ENCODE measurements around the gene NFKBIB.

Gene NFKBIB

DNA sequence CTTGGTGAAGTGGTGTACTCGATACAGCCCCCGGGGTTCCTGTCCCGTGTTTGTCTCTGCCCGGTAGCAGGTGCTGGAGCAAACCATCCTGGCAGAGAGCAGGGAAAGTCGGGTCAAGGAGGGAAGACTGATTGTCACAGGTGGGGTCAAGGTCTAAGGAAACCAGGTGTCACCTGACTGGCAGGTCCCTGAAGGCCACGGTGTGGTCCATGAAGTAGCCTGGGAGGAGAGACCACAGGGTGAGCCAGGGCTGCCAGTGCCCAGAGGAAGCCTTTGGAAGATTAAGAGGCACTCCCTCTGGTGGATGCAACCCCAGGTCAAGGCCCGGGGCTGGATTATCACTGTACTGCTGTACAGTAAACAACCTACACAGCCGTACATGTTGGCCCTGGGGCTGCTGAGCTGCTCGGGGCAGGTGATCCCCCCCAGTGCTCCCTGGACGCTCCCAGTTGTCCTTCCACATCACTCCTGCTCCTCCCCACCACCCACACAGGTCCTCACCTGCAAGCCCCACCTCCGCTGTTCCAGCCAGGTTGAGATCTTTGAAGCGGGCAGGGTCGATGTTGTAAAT, 18.2 kb downstream of the NFKBIB start:
- H3K36me3 ChIP-seq (ENCODE audit: insufficient read depth, insufficient read length, low read length) = peaks cover 28% of the 10 kb centered on the region
- TF ChIP-seq ZNF274 (IDR thresholded peaks at IDR 0.05; ENCODE audit: low read depth, low read length) (no peak), YY1 (IDR thresholded peaks at IDR 0.05; ENCODE audit: insufficient read depth, insufficient read length) (no peak), SUZ12 (IDR thresholded peaks at IDR 0.05; ENCODE audit: extremely low read depth, insufficient read depth, insufficient read length) (no peak)
- no peaks in the 10 kb centered on the region for H3K27me3 ChIP-seq (ENCODE audit: insufficient read depth, insufficient read length)
- DNase-seq (ENCODE audit: low read depth, low spot score) = no peak
- H3K4me1 ChIP-seq (ENCODE audit: insufficient read depth, insufficient read length) = peaks cover 3% of the 10 kb centered on the region
- H3K9ac ChIP-seq (ENCODE audit: insufficient read length, low read depth) = no peak overlapping the region
- no peaks in the 10 kb centered on the region for H3K9me3 ChIP-seq (ENCODE audit: insufficient read depth, low read length)
- no peak overlapping the region for H3K4me3 ChIP-seq (ENCODE audit: insufficient read length, low read depth)

DNA sequence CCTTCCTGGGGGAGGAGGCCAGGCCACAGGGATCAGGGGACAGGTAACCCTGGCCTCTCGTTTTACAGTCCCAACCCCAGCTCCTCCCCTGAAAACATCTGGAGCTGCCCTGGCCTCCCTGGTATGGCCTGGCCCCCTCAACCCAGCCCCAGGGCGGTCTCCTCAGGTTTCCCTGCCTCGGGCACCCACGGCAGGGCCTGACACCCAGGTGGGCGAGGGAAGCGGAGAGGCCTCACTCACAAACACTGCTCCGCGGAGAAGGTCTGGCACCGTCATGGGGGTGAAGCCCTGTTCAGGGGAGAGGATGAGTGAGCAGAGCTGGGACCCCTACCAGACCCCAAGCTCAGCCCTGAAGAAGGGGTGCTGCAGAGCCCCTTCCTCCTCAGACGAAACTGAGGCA, 18.8 kb downstream of the NFKBIB start:
- peaks cover 3% of the 10 kb centered on the region for H3K4me1 ChIP-seq (ENCODE audit: insufficient read depth, insufficient read length)
- H3K9ac ChIP-seq (ENCODE audit: insufficient read length, low read depth) = no peak overlapping the region
- no peak overlapping the region for H3K4me3 ChIP-seq (ENCODE audit: insufficient read length, low read depth)
- no peaks in the 10 kb centered on the region for H3K9me3 ChIP-seq (ENCODE audit: insufficient read depth, low read length)
- TF ChIP-seq SUZ12 (IDR thresholded peaks at IDR 0.05; ENCODE audit: extremely low read depth, insufficient read depth, insufficient read length) (no peak), ZNF274 (IDR thresholded peaks at IDR 0.05; ENCODE audit: low read depth, low read length) (no peak), YY1 (IDR thresholded peaks at IDR 0.05; ENCODE audit: insufficient read depth, insufficient read length) (no peak)
- no peaks in the 10 kb centered on the region for H3K27me3 ChIP-seq (ENCODE audit: insufficient read depth, insufficient read length)
- peaks cover 28% of the 10 kb centered on the region for H3K36me3 ChIP-seq (ENCODE audit: insufficient read depth, insufficient read length, low read length)
- no peak for DNase-seq (ENCODE audit: low read depth, low spot score)

DNA sequence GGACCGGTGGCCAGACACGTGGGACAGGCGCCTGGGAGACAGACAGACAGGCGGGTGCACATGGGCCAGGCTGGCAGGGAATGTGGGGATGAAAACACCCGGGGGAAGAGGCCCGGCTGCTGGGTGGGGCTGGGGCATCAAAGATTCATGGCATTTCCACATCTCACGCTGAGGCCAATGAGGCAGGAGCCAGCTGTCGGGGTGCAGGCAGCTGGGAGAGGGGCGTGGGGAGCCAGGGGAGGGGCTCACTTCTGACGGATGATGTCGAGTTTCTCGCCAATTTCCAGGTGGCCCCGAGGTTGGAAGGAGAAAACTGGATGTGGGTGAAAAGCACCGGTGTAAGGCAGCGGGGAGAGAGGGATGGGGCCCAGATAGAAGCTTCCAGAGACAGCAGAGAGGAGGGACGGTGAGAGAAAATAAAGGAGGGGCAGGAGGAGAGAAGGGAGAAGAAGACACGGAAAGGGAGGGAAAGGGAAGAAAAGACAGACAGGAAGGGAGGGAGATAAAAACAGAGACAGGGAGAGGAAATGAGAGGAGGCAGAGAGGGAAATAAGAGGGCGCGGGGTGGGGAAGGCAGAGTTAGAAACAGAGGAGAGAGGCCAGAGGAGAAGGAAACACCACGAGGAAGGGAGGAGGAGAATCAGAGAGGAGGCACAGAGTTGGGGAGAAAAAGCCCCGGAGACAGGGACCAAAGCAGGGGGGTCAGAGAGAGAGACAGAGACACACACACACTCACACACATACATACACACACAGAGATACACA, 20.2 kb downstream of the NFKBIB start:
- Histone ChIP-seq H3K9ac (ENCODE audit: insufficient read length, low read depth) (no peak overlapping the region), H3K36me3 (ENCODE audit: insufficient read depth, insufficient read length, low read length) (peaks cover 38% of the 10 kb centered on the region), H3K4me1 (ENCODE audit: insufficient read depth, insufficient read length) (peaks cover 3% of the 10 kb centered on the region), H3K27me3 (ENCODE audit: insufficient read depth, insufficient read length) (no peaks in the 10 kb centered on the region), H3K9me3 (ENCODE audit: insufficient read depth, low read length) (no peaks in the 10 kb centered on the region), H3K4me3 (ENCODE audit: insufficient read length, low read depth) (no peak overlapping the region)
- no peak for DNase-seq (ENCODE audit: low read depth, low spot score)
- TF ChIP-seq ZNF274 (IDR thresholded peaks at IDR 0.05; ENCODE audit: low read depth, low read length) (no peak), SUZ12 (IDR thresholded peaks at IDR 0.05; ENCODE audit: extremely low read depth, insufficient read depth, insufficient read length) (no peak), YY1 (IDR thresholded peaks at IDR 0.05; ENCODE audit: insufficient read depth, insufficient read length) (no peak)

DNA sequence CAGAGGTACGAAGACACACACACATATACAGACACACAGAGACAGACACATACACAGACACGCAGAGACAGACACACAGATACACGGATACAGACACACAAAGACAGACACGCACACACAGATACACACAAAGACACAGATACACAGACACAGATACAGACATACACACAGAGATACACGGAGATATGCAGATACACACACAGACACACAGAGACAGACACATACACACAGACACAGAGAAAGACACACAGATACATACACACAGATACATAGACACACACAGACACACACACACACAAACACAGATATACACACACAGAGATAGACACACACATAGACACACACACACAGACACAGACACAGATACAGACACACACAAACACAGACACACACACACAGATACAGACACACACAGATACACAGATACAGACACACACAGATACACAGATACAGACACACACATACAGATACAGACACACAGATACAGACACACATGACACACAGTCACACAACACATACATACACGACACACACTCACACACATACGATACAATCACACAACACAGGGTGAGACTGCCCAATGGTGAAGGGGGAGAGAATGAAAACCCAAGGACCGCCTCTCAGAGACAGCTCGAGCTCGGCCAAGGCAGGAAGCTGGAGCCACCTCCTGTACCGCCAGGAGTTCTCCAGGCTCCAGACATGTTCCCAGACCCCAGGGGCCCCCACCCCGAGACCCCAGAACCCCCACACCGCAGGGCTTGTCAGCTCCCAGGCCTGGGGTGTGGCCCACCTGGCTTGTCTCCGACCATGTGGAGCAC, 21.0 kb downstream of the NFKBIB start:
- Histone ChIP-seq H3K9me3 (ENCODE audit: insufficient read depth, low read length) (no peaks in the 10 kb centered on the region), H3K36me3 (ENCODE audit: insufficient read depth, insufficient read length, low read length) (peaks cover 46% of the 10 kb centered on the region), H3K27me3 (ENCODE audit: insufficient read depth, insufficient read length) (no peaks in the 10 kb centered on the region), H3K4me1 (ENCODE audit: insufficient read depth, insufficient read length) (peaks cover 3% of the 10 kb centered on the region), H3K9ac (ENCODE audit: insufficient read length, low read depth) (no peak overlapping the region), H3K4me3 (ENCODE audit: insufficient read length, low read depth) (no peak overlapping the region)
- TF ChIP-seq SUZ12 (IDR thresholded peaks at IDR 0.05; ENCODE audit: extremely low read depth, insufficient read depth, insufficient read length) (no peak), ZNF274 (IDR thresholded peaks at IDR 0.05; ENCODE audit: low read depth, low read length) (no peak), YY1 (IDR thresholded peaks at IDR 0.05; ENCODE audit: insufficient read depth, insufficient read length) (no peak)
- no peak for DNase-seq (ENCODE audit: low read depth, low spot score)

DNA sequence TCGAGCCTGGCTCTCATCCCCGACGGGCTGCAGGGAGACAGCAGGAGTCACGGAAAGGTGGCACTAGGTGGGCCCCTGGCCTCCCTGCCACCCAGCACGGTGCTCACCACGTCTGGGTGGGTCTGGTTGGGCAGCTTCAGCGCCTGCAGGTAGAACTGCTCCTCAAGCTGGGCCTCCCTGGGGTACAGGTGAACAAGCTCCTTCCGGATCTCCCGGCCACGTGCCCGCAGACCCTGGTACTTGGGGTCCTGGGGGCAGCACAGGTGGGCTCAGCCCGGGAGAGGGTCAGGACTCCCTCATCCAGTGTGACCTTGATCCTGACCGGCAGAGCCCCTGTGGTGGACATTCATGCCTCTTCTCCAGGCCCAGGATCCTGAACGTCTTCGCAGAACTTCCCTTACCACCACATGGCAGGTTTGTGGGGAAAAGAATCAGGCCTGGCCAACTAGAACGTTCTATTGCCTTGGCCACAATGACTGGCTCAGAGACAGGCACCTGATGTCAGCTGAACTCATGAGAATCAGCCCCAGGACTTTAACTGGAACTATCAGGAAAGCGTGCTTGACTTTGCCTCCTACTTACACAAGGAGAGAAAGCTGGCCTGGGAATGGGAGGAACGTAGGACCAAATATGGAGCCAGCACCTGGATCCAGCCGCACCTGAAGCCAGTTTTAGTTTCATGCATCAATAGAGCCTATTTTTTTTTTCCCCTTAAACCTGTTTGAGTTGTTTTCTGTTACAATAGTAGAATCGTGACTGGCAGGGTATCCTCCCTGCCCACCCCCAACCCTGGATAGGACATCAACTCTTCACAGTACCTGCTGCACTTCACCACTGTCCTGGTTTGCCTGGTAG, 21.9 kb downstream of the NFKBIB start:
- Histone ChIP-seq H3K4me1 (ENCODE audit: insufficient read depth, insufficient read length) (peaks cover 3% of the 10 kb centered on the region), H3K9me3 (ENCODE audit: insufficient read depth, low read length) (no peaks in the 10 kb centered on the region), H3K27me3 (ENCODE audit: insufficient read depth, insufficient read length) (no peaks in the 10 kb centered on the region), H3K4me3 (ENCODE audit: insufficient read length, low read depth) (no peak overlapping the region), H3K9ac (ENCODE audit: insufficient read length, low read depth) (no peak overlapping the region), H3K36me3 (ENCODE audit: insufficient read depth, insufficient read length, low read length) (peaks cover 47% of the 10 kb centered on the region)
- no peak for TF ChIP-seq SUZ12 (IDR thresholded peaks at IDR 0.05; ENCODE audit: extremely low read depth, insufficient read depth, insufficient read length)
- TF ChIP-seq YY1 (IDR thresholded peaks at IDR 0.05; ENCODE audit: insufficient read depth, insufficient read length) = no peak
- no peak for TF ChIP-seq ZNF274 (IDR thresholded peaks at IDR 0.05; ENCODE audit: low read depth, low read length)
- DNase-seq (ENCODE audit: low read depth, low spot score) = no peak

DNA sequence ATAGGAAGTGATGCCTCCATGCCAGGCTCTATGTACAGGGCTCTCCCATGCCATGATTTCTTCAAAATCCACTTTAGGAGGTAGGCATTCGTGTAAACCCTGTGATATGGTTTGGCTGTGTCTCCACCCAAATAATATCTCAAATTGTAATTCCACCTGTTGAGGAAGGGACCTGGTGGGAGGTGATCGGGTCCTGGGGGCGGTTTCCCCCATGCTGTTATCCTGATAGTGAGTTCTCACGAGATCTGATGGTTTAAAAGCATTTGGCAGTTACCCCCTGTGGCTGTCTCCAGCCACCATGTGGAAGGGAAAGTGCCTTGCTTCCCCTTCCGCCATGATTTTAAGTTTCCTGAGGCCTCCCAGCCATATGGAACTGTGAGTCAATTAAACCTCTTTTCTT, 22.7 kb downstream of the NFKBIB start:
- Histone ChIP-seq H3K9ac (ENCODE audit: insufficient read length, low read depth) (no peak overlapping the region), H3K4me1 (ENCODE audit: insufficient read depth, insufficient read length) (peaks cover 3% of the 10 kb centered on the region), H3K9me3 (ENCODE audit: insufficient read depth, low read length) (no peaks in the 10 kb centered on the region), H3K27me3 (ENCODE audit: insufficient read depth, insufficient read length) (no peaks in the 10 kb centered on the region), H3K4me3 (ENCODE audit: insufficient read length, low read depth) (no peak overlapping the region), H3K36me3 (ENCODE audit: insufficient read depth, insufficient read length, low read length) (peaks cover 52% of the 10 kb centered on the region)
- no peak for DNase-seq (ENCODE audit: low read depth, low spot score)
- TF ChIP-seq SUZ12 (IDR thresholded peaks at IDR 0.05; ENCODE audit: extremely low read depth, insufficient read depth, insufficient read length) (no peak), ZNF274 (IDR thresholded peaks at IDR 0.05; ENCODE audit: low read depth, low read length) (no peak), YY1 (IDR thresholded peaks at IDR 0.05; ENCODE audit: insufficient read depth, insufficient read length) (no peak)
